Smooth muscle cell of the brain vasculature (primary cell): ENCODE measurements around the gene VASP.
A peak's percentile ranks its signal among the peaks of the same experiment; 100 is the strongest.

Experiments used
- DNase-seq: peaks from one replicate; pipeline ENCODE4 v3.0.0-alpha.2; 2012; ENCODE audit warnings: low read depth, low spot score

VASP gene

DNA sequence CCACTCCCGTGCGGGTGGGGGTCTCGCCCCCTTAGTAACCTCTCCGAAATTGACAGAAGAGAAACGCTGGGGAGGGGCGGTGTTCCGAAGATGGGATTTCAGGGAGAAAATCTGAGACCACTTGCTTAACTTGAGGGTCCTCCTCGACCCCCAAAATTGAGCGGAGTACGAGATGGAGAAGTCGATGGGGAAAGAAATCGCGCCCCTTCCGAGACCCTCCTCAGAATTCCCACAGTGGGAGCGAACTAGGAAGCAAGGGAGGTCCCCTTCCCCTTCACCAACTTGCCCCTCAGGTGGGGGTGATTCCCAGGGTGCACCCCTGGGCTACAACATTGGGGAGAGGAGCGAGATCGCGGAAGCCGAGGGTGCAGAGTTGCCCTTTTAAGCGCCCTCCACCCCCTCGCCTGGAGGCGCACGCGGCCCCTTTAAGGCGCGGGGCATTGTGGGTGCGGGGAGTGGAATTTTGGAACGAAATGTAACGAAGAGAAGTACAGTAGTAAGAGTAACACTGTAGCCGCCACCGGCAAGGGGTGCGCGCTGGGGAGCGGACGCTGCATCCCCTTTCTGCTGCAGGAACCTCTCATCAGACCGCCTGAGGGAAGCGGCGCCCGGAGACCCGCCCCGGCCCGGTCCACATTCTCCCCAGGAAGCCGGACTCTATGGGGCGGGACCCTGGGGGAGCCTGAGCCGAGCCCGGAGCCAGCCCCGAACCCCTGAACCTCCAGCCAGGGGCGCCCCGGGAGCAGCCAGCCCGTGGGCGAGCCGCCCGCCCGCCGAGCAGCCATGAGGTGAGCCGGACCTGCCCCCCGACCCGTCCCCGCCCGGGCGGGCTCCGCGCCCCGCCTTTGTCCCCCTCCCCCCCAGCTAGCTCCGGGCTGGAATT, at the start of gene VASP:
Gene VASP (plus strand): TSS at position 491 of the 883 bp plus-strand sequence. CDS start 293 bp downstream, at position 784.
- peak; percentile 43 for DNase-seq

GRCh38 chr19:45457776-45458175, 49.5 kb upstream of the VASP start:
- DNase-seq = no peak

- no peak for DNase-seq
These were observed 46.4 kb upstream of the VASP start for GRCh38 chr19:45460807-45461347.

DNA sequence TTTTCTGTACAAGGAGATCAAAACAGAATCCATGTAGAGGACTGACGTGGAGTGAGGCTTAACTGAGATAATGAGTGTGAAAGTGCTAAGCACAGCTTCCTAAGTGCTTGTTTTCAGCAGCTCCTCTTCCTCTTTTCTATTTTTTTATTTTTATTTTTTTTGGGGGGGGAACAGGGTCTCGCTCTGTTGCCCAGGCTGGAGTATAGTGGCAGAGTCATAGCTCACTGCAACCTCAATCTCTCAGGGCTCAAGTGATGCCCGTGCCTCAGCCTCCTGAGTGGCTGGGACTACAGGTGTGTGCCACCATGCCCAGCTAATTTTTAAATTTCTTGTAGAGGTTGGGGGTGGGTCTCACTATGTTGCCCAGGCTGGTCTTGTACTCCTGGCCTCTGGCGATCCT, 45.1 kb upstream of the VASP start:
- DNase-seq = no peak

DNA sequence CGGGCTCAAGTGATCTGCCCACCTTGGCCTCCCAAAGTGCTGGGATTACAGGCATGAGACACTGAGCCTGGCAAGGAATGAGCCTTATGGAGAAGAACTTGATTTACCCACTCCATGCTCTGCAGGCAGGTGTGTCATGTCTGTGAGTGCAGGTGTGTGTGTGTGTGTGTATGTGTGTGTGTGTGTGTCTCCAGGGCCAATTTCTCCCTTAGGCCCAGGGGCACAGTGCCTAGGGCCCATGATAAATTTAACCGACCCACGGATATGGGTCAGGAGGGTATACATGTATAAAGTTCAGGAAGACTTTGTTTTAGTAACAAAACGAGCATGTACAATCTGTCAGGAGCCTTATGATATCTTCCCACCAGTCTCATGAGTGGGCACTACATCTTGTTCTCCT, 44.0 kb upstream of the VASP start:
- DNase-seq = no peak

GRCh38 chr19:45464274-45464673, 43.0 kb upstream of the VASP start:
- no peak for DNase-seq

GRCh38 chr19:45464852-45465441, 42.3 kb upstream of the VASP start:
- no peak for DNase-seq

DNA sequence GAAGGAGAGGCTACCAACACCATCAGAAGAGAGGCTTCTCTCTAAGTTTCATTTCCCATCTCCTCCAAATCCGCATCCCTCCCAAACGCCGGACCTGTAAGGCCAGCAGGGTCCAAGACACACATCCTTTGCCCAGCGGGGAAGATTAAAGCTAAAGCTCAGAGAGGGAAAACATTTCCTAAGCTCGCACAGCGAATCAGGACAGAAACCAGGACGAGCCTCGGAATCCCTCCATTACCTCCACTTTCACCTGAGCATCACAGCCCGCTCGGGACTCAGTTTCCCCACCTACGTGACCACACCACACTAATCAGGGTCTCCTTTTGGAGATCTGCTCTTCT, 40.2 kb upstream of the VASP start:
- no peak for DNase-seq

DNA sequence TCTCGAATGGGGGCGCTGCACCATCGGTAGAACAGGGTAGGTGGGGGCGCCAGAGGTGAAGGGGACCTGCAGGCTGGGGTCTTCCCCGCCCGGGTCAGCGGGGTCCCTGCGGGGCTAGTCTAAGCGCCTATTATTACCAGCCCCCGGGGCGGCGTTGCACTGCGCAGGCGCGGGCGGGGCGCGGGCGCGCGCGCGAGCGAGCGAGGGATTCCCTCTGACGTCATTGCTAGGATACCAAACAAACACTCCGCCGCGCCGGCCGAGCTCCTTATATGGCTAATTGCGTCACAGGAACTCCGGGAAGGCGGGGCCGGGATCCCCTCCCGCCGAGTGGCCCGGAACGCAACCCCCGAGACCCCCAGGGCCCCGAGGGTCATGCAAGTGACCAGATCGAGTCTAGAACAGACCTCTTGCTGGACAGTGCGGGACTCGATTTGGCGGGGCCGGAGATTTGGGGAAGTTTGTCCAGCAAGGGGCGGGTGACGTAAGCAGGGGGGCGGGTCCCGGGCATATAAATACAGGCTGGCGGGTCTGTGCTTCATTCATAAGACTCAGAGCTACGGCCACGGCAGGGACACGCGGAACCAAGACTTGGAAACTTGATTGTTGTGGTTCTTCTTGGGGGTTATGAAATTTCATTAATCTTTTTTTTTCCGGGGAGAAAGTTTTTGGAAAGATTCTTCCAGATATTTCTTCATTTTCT, 39.7 kb upstream of the VASP start, which contains the start of gene FOSB:
Gene FOSB (plus strand): TSS at position 541 of the 703 bp plus-strand sequence. CDS start 591 bp downstream, outside the sequence.
- DNase-seq = peak; percentile 81

GRCh38 chr19:45468159-45468651, 39.1 kb upstream of the VASP start:
- DNase-seq = no peak

DNA sequence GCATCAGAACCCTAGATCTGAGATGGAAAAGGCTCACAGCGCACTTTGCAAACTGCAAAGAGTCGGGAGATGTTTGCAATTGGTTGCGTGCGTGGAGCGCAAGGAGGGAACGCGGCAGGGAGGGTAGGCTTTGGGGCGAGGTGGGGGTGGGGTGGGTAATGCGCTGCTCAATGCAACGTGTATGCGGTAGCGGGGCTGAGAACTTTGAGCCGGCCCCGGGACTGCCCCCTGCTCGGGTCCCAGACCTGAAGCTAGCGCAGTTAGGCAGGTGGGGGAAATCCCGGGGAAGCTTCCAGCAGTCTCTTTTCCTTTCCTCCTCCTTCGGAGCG, 38.5 kb upstream of the VASP start:
- DNase-seq = no peak

DNA sequence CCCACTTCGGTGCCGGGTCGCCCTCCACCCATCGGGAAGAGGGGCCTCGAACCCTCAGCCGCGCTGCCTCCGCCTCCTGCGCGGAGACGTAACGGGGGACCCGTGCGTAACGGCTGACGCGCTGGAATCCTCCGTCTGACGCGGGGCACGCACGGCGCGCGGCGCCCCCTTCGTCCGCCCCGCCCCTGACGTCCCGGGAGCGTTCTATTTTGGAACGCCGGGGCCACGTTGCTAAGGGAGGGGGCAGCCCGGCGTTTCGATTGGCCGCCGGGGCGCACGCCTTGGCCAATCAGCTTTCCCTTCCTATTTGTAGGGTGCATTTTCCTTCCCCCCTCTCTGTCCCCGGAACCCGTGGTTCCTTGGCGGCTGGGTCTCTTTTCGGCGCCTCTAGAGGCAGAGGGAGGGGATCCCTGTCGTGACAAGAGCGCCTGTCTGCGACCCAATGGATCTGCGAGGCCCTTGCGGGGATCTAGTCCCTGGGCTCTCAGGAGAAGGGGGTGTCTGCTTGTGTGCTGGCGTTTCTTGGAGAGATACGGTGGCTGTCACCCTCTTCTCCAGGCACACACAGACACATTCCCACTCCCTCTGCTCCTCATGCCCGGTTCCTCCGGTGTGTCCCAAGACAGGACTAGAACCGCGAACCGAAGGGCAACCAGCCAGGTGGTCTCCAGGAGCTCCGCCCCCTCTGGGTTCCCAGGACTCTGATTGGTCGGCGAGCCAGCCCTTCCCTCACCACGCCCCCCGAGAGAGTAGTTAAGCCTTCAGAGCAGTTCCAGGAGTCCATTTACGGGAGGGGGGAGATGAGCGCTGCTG, 37.9 kb upstream of the VASP start:
- DNase-seq = peak; percentile 82

DNA sequence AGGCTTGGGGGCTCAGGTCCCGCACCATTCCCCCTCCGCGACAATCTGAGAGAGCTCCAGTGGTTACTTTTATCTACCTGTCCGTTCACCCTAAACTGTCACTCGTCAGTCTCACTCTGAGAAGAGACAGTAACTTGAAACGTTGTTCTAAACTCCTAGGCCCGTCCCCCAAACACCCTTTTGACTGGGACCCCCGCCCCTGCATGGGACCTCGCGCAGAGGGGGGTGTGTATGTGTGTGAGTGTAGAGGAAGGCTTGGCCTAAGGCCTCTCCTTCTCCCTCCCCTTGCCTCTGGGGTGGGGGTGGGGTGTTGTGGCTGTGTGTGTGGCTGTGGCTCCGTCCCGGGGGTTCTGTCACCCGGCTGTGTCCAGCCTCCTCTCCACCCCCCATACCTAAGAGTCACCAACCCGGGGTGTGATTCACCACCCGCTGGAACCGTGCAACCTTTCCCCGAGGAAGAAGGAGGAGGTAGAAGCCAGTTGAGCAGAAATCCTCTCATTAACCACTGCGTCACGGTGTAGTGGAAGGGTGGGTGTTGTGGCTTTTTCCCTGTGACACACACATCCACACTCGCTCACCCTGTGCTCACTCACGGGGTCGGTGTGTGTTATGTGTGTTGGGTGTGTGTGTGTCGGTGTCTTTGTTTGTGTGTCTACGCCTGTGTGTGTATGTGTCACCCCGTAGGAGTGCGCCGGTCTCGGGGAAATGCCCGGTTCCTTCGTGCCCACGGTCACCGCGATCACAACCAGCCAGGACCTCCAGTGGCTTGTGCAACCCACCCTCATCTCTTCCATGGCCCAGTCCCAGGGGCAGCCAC, 37.1 kb upstream of the VASP start:
- DNase-seq = no peak

DNA sequence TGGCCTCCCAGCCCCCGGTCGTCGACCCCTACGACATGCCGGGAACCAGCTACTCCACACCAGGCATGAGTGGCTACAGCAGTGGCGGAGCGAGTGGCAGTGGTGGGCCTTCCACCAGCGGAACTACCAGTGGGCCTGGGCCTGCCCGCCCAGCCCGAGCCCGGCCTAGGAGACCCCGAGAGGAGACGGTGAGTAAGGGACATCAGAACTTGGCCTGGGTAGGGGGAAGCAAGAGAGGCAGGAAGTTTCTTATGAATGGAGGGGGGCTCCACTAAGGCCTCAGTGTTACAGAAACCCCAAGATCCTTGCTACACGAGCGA, 36.6 kb upstream of the VASP start:
- no peak for DNase-seq

GRCh38 chr19:45471111-45471930, 36.0 kb upstream of the VASP start:
- no peak for DNase-seq

DNA sequence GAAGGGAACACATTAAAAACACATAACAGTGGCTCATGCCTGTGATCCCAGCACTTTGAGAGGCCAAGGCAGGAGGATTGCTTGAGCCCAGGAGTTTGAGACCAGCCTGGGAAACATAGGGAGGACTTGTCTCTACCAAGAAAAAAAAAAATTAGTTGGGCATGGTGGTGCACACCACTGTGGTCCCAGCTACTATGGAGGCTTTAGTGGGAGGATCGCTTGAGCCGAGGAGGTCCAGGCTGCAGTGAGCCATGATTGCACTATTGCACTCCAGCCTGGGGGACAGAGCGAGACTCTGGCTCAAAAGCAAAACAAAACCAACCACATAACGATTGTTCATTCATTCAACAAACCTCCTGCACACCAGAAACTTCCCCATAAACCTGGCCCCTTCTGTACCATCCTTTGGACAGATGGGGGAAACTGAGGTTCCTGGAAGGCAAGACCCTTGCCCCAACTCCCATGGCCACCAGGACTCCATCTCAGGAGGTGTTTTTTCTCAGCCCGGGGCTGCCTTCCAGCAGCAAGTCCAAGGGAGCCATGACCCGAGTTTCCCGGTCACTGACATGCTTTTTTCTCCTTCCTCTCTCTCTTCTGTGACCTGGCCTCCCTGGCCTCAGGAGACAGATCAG, 35.2 kb upstream of the VASP start:
- DNase-seq = no peak

DNA sequence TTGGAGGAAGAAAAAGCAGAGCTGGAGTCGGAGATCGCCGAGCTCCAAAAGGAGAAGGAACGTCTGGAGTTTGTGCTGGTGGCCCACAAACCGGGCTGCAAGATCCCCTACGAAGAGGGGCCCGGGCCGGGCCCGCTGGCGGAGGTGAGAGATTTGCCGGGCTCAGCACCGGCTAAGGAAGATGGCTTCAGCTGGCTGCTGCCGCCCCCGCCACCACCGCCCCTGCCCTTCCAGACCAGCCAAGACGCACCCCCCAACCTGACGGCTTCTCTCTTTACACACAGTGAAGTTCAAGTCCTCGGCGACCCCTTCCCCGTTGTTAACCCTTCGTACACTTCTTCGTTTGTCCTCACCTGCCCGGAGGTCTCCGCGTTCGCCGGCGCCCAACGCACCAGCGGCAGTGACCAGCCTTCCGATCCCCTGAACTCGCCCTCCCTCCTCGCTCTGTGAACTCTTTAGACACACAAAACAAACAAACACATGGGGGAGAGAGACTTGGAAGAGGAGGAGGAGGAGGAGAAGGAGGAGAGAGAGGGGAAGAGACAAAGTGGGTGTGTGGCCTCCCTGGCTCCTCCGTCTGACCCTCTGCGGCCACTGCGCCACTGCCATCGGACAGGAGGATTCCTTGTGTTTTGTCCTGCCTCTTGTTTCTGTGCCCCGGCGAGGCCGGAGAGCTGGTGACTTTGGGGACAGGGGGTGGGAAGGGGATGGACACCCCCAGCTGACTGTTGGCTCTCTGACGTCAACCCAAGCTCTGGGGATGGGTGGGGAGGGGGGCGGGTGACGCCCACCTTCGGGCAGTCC, 34.5 kb upstream of the VASP start:
- no peak for DNase-seq

DNA sequence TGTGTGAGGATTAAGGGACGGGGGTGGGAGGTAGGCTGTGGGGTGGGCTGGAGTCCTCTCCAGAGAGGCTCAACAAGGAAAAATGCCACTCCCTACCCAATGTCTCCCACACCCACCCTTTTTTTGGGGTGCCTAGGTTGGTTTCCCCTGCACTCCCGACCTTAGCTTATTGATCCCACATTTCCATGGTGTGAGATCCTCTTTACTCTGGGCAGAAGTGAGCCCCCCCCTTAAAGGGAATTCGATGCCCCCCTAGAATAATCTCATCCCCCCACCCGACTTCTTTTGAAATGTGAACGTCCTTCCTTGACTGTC, 34.0 kb upstream of the VASP start:
- DNase-seq = no peak
